ENCODE measurements around the gene AFF3.
A peak's percentile ranks its signal among the peaks of the same experiment; 100 is the strongest.

AFF3 gene

DNA sequence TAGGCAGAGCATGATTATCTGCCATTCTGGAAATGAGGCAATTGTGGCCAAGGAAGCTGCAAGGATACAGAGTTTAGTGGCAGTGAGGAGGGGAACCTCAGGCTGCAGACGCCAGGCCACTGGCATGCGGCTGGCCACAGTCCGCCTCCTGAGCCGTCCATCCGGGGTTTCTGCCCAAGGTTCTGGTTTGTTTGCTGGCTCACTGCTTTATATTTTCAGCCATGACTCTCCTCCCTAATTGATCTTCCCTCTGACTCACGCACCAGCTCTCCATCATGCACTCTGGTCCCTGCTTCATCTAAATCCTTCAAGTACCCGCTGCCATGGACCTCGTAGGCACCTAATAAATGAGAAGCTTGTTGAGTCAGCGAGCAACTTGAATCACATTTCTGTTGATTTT lies 544.8 kb downstream of the AFF3 start:
- TF ChIP-seq, protein P1, sequence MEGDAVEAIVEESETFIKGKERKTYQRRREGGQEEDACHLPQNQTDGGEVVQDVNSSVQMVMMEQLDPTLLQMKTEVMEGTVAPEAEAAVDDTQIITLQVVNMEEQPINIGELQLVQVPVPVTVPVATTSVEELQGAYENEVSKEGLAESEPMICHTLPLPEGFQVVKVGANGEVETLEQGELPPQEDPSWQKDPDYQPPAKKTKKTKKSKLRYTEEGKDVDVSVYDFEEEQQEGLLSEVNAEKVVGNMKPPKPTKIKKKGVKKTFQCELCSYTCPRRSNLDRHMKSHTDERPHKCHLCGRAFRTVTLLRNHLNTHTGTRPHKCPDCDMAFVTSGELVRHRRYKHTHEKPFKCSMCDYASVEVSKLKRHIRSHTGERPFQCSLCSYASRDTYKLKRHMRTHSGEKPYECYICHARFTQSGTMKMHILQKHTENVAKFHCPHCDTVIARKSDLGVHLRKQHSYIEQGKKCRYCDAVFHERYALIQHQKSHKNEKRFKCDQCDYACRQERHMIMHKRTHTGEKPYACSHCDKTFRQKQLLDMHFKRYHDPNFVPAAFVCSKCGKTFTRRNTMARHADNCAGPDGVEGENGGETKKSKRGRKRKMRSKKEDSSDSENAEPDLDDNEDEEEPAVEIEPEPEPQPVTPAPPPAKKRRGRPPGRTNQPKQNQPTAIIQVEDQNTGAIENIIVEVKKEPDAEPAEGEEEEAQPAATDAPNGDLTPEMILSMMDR (IDR thresholded peaks at IDR 0.05; ENCODE audit: insufficient read depth, low read depth, low read length, missing control alignments): no peak
- no peak for DNase-seq (ENCODE audit: low read depth)

GRCh38 chr2:99595373-99595772 lies 547.0 kb downstream of the AFF3 start:
- no peak for DNase-seq (ENCODE audit: low read depth)
- no peak overlapping the region for H3K4me3 ChIP-seq (ENCODE audit: low read depth, low read length)

More for the DNA sequence above, 544.8 kb downstream of the AFF3 start:
- no peak overlapping the region for H3K4me3 ChIP-seq (ENCODE audit: low read depth, low read length)

DNA sequence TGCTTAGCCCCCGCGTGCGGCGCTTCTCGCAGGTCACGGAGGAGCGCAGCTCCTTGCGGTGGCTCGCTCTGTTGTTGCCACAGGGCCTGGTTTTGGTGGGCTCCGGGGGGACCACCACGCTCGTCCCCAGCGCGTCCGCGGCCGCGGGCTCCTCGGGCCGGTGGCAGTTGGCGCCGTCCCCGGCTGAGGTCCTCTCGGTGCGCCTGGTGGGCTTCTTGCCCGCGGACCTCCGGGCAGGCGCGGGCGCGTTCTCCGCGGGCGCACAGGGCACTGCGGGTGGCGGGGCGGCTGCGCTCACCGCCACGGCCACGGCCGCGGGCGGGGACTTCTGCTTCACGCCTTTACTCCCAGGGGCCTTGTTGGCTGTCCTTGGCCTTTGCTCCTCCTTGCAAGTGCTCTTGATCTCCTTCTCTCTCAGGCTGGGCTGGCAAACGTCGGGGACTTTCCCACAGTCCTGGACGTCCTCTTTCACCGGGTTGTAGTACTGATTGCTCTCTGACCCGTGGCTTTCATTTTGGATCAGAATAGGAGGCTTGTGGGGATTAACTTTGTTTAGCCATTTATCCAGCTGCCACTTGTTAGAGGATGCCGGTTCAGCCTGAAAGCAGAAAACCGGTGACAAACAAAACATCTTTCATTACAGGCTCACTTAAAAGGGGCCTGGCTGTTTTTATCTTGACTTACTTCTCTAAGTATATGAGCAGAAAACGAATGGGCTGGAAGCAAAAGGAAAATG lies 548.5 kb downstream of the AFF3 start:
- DNase-seq (ENCODE audit: low read depth): peak; percentile 3
- H3K4me3 ChIP-seq (ENCODE audit: low read depth, low read length): no peak overlapping the region
- TF ChIP-seq, protein P1 (IDR thresholded peaks at IDR 0.05; ENCODE audit: insufficient read depth, low read depth, low read length, missing control alignments): no peak

More at GRCh38 chr2:99595373-99595772, 547.0 kb downstream of the AFF3 start:
- TF ChIP-seq, protein P1 (IDR thresholded peaks at IDR 0.05; ENCODE audit: insufficient read depth, low read depth, low read length, missing control alignments): no peak

GRCh38 chr2:99576775-99577174 lies 565.6 kb downstream of the AFF3 start:
- no peak for DNase-seq (ENCODE audit: low read depth)
- no peak overlapping the region for H3K4me3 ChIP-seq (ENCODE audit: low read depth, low read length)
- TF ChIP-seq, protein P1 (IDR thresholded peaks at IDR 0.05; ENCODE audit: insufficient read depth, low read depth, low read length, missing control alignments): no peak

GRCh38 chr2:99573634-99574251 lies 568.6 kb downstream of the AFF3 start:
- peak; percentile 15 for DNase-seq (ENCODE audit: low read depth)
- TF ChIP-seq, protein P1 (IDR thresholded peaks at IDR 0.05; ENCODE audit: insufficient read depth, low read depth, low read length, missing control alignments): no peak
- no peak overlapping the region for H3K4me3 ChIP-seq (ENCODE audit: low read depth, low read length)

DNA sequence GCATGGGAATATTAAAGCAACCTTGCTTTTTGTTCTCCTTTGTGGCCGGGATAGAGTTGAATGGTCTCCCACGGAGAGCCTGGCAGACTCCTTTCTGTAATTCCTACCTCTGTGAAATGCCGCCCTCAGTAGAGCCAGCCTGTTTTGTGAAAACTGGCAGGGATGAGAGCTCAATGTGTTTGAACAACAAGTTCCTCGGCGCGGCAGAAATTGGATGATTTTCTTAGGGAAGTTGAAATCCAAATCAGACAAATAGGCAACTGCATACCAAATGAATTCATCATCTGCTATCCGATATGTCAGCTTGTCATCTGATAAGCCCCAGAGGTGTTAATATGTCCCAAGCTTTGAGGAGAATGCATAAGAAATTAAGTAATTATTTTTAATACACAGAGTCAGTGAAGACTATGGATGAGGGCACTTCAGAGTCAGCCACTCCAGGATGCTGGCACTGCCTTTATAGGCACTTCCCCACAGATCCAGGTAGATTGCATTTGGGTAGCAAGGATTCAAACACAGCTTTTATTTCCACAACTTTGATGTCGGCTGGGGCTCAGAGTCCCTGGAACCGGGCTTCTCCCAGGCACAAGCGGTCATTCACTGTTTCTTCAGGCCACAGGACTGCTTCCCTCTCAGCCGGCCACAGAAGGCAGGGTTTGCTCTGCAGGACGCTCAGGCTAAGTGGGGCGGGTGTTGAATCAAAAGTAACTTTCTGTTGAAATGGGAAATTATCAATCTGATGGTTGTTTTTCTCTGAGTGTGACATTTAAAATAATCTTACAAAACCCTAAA lies 569.8 kb downstream of the AFF3 start:
- no peak for DNase-seq (ENCODE audit: low read depth)
- no peak overlapping the region for H3K4me3 ChIP-seq (ENCODE audit: low read depth, low read length)
- TF ChIP-seq, protein P1 (IDR thresholded peaks at IDR 0.05; ENCODE audit: insufficient read depth, low read depth, low read length, missing control alignments): no peak

All from GM12865 (cell line).